ENCODE measurements around the gene TCERG1L. TPM values are rescaled to one million over a fixed set of nuclear protein-coding genes. Genes with fewer than 3 reads are reported as not detected.

TCERG1L gene, protein sequence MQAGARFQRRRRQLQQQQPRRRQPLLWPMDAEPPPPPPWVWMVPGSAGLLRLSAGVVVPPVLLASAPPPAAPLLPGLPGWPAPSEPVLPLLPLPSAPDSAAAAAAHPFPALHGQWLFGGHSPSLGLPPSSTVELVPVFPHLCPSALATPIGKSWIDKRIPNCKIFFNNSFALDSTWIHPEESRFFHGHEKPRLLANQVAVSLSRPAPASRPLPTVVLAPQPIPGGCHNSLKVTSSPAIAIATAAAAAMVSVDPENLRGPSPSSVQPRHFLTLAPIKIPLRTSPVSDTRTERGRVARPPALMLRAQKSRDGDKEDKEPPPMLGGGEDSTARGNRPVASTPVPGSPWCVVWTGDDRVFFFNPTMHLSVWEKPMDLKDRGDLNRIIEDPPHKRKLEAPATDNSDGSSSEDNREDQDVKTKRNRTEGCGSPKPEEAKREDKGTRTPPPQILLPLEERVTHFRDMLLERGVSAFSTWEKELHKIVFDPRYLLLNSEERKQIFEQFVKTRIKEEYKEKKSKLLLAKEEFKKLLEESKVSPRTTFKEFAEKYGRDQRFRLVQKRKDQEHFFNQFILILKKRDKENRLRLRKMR
- total RNA-seq, result not detected

DNA sequence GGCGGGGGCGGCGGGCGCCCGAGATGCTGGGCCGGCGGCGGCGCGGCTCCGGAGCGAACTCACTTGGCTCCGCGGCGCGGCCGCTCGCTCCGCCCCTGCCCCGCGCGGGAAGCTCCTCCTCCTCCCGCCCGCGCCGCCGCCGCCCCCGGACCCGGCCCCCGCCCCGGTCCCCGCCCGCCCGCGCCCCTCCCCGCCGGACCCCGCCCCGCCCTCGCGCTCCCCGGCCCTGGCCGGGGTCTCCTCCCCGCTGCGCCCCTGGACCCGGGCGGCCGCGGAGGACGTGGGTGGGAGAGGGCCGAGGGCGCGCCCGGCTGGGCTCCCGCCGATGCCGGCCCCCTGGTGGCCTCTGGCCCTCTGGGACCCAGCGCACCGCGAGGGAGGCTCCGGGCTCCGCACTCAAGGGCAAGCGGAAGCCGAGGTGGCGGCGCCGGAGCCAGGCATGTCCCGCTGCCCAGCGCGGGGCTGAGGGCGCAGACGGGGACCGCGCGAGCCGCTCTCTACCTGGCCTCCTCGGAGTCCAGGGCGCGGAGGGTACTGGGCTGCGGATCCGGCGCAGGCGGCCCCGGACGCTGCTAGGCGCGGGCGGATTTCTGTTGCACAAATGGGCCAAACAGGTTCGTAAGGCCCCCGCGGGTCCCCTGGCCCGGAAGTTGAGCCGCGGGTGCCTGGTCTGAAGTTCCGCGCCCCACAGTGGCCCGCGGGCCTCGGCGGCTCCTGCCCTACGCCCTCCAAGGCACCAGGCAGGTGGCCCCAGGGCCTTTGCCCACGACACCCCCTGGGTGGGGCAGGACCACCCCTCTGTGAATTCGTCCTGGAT lies at the start of gene TCERG1L:
TCERG1L (minus strand) TSS at position 61 of the 817 bp plus-strand sequence. CDS start 86 bp downstream, outside the sequence.

